ENCODE results near the gene TM7SF3. TPM values are rescaled to one million over a fixed set of nuclear protein-coding genes. Genes with fewer than 3 reads are reported as not detected.

The TM7SF3 gene
- total and polyA plus RNA-seq, 2 experiments from 2014 or later: 51.8 to 55.8 TPM

DNA sequence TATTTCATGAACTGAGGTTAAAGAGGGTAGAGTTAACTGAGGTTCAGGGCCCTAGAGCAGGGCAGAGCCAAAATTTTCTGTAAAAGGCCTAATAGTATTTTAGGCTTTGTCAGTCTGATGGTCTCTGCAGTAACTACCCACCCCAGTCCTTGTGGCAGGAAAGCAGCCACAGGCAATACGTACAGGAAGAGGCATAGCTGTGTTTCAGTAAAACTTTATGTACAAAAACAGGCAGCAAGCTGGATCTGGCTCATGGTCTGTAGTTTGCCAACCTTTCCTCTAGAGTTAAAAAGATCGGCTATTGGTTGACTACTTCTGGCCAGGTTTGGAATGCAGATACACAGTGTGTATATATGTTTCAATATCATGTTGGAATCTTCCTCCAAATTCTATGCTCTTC is 17.2 kb downstream of the TM7SF3 start:
- Histone ChIP-seq H3K4me1 (ENCODE audit: insufficient read depth) (no peaks in the 10 kb centered on the region), H4K20me1 (ENCODE audit: insufficient read depth) (no peaks in the 10 kb centered on the region), H3K27ac (no peak overlapping the region), H3K79me2 (ENCODE audit: insufficient read depth) (0 out of 2 replicates have a peak, but pooled peaks cover 9% of the 10 kb centered on the region), H3K27me3 (replicated peaks; ENCODE audit: insufficient read depth) (no peaks in the 10 kb centered on the region), H3K36me3 (ENCODE audit: low read depth) (no peaks in the 10 kb centered on the region), H3K4me2 (ENCODE audit: unreplicated experiment) (no peak overlapping the region), H3K9ac (no peak overlapping the region), H2AFZ (no peak overlapping the region), H3K9me3 (ENCODE audit: low read depth) (no peaks in the 10 kb centered on the region), H3F3A (ENCODE audit: insufficient read depth) (no peaks in the 10 kb centered on the region), H3K9me2 (ENCODE audit: insufficient read depth) (no peaks in the 10 kb centered on the region), H3K4me3 (no peak overlapping the region)
- no peak for DNase-seq
- TF ChIP-seq EZH2 (IDR thresholded peaks at IDR 0.05; ENCODE audit: insufficient read depth, poor library complexity, severe bottlenecking) (no peak), EZH2phosphoT487 (IDR thresholded peaks at IDR 0.05; ENCODE audit: insufficient read depth, low read depth) (no peak)
- in situ Hi-C loops (cut with MboI): no loop called here
- 93 to 97% methylated on average over 2 of the region's 2 CpGs for WGBS, 2 experiments (ENCODE audit: low coverage in 1 of 2, low lambda C conversion rate in 2 of 2, missing lambda C conversion rate in 2 of 2)

DNA sequence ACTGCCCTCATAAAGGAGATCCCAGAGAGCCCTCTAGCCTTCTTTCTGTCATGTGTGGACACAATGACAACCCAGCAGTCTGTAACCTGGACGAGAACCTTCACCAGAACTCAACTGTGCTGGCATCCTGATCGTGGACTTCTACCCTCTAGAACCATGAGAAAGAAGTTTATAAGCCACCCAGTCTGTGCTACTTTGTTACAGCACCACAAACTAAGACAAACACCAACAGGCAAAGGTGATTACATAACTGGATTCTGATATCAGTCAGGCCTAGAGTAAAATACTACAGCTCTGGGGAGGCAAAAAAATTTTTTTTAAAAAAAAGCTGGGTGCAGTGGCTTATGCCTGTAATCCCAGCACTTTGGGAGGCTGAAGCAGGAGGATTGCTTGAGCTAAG is 18.5 kb downstream of the TM7SF3 start:
- Histone ChIP-seq H3K9me3 (ENCODE audit: low read depth) (no peaks in the 10 kb centered on the region), H4K20me1 (ENCODE audit: insufficient read depth) (no peaks in the 10 kb centered on the region), H3K9me2 (ENCODE audit: insufficient read depth) (no peaks in the 10 kb centered on the region), H3K36me3 (ENCODE audit: low read depth) (no peaks in the 10 kb centered on the region), H3K9ac (no peak overlapping the region), H3K4me2 (ENCODE audit: unreplicated experiment) (no peak overlapping the region), H3K79me2 (ENCODE audit: insufficient read depth) (no peaks in the 10 kb centered on the region), H3K4me1 (ENCODE audit: insufficient read depth) (no peaks in the 10 kb centered on the region), H3F3A (ENCODE audit: insufficient read depth) (no peaks in the 10 kb centered on the region), H2AFZ (no peak overlapping the region), H3K27ac (no peak overlapping the region), H3K4me3 (no peak overlapping the region), H3K27me3 (replicated peaks; ENCODE audit: insufficient read depth) (no peaks in the 10 kb centered on the region)
- in situ Hi-C loops (cut with MboI): no loop called here
- 86 to 98% methylated on average over 2 of the region's 2 CpGs for WGBS, 2 experiments (ENCODE audit: low coverage in 1 of 2, low lambda C conversion rate in 2 of 2, missing lambda C conversion rate in 2 of 2)
- no peak for TF ChIP-seq EZH2 (IDR thresholded peaks at IDR 0.05; ENCODE audit: insufficient read depth, poor library complexity, severe bottlenecking)
- TF ChIP-seq EZH2phosphoT487 (IDR thresholded peaks at IDR 0.05; ENCODE audit: insufficient read depth, low read depth): no peak
- no peak for DNase-seq

DNA sequence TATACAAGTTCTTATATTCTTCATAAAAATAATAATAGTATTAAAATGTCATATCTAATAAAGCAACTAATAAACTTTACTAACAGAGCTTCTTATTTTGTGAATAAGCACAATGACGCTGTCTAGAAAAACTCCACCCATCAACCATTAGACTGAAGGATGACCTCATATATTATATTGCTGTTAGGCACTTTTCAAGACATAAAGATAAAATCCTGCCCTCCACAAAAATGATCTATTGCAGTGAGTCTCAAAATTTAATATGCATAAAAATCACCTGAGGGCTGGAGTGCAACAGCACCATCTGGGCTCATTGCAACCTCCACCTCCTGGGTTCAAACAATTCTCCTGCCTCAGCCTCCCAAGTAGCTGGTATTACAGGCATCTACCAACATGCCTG is 20.1 kb downstream of the TM7SF3 start:
- Histone ChIP-seq H3K79me2 (ENCODE audit: insufficient read depth) (no peaks in the 10 kb centered on the region), H4K20me1 (ENCODE audit: insufficient read depth) (no peaks in the 10 kb centered on the region), H3K9ac (no peak overlapping the region), H3K27me3 (replicated peaks; ENCODE audit: insufficient read depth) (no peaks in the 10 kb centered on the region), H3K27ac (no peak overlapping the region), H3K9me3 (ENCODE audit: low read depth) (no peaks in the 10 kb centered on the region), H3K36me3 (ENCODE audit: low read depth) (no peaks in the 10 kb centered on the region), H3K4me1 (ENCODE audit: insufficient read depth) (no peaks in the 10 kb centered on the region), H3F3A (ENCODE audit: insufficient read depth) (no peaks in the 10 kb centered on the region), H2AFZ (no peak overlapping the region), H3K9me2 (ENCODE audit: insufficient read depth) (no peaks in the 10 kb centered on the region), H3K4me3 (no peak overlapping the region), H3K4me2 (ENCODE audit: unreplicated experiment) (no peak overlapping the region)
- in situ Hi-C loops (cut with MboI): no loop called here
- no peak for DNase-seq
- WGBS, 2 experiments (ENCODE audit: low coverage in 1 of 2, low lambda C conversion rate in 2 of 2, missing lambda C conversion rate in 2 of 2): 96 to 100% methylated on average over 1 of the region's 1 CpG
- TF ChIP-seq EZH2phosphoT487 (IDR thresholded peaks at IDR 0.05; ENCODE audit: insufficient read depth, low read depth) (no peak), EZH2 (IDR thresholded peaks at IDR 0.05; ENCODE audit: insufficient read depth, poor library complexity, severe bottlenecking) (no peak)

DNA sequence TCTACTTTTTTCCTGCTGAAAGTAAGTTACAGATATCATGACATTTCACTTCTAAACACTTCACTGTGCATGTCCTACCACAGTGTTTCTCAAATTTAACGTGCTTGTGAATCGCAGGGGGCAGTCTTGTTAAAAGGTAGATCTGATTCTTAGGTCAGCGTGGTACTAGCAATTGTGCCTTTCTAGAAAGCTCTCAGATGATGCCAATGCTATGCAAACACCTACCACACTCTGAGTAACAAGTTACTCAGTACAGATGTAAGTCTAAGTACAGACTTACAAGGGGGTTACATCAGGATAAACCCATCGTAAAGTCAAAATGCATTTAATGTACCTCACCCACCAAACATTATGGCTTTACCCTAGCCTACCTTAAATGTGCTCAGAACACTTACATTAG is 22.4 kb downstream of the TM7SF3 start:
- no peak for DNase-seq
- H3F3A ChIP-seq (ENCODE audit: insufficient read depth): no peaks in the 10 kb centered on the region
- H3K36me3 ChIP-seq (ENCODE audit: low read depth): no peaks in the 10 kb centered on the region
- H3K9ac ChIP-seq: no peak overlapping the region
- in situ Hi-C loops (cut with MboI): no loop called here
- H3K4me2 ChIP-seq (ENCODE audit: unreplicated experiment): no peak overlapping the region
- no peak overlapping the region for H3K4me3 ChIP-seq
- TF ChIP-seq EZH2 (IDR thresholded peaks at IDR 0.05; ENCODE audit: insufficient read depth, poor library complexity, severe bottlenecking): no peak
- no peak for TF ChIP-seq EZH2phosphoT487 (IDR thresholded peaks at IDR 0.05; ENCODE audit: insufficient read depth, low read depth)
- no peaks in the 10 kb centered on the region for H3K79me2 ChIP-seq (ENCODE audit: insufficient read depth)
- 91 to 92% methylated on average over 4 of the region's 4 CpGs for WGBS, 2 experiments (ENCODE audit: low coverage in 1 of 2, low lambda C conversion rate in 2 of 2, missing lambda C conversion rate in 2 of 2)
- no peak overlapping the region for H2AFZ ChIP-seq
- H4K20me1 ChIP-seq (ENCODE audit: insufficient read depth): no peaks in the 10 kb centered on the region
- H3K27ac ChIP-seq: no peak overlapping the region
- H3K4me1 ChIP-seq (ENCODE audit: insufficient read depth): no peaks in the 10 kb centered on the region
- H3K9me3 ChIP-seq (ENCODE audit: low read depth): no peaks in the 10 kb centered on the region
- H3K27me3 ChIP-seq (replicated peaks; ENCODE audit: insufficient read depth): no peaks in the 10 kb centered on the region
- no peaks in the 10 kb centered on the region for H3K9me2 ChIP-seq (ENCODE audit: insufficient read depth)

DNA sequence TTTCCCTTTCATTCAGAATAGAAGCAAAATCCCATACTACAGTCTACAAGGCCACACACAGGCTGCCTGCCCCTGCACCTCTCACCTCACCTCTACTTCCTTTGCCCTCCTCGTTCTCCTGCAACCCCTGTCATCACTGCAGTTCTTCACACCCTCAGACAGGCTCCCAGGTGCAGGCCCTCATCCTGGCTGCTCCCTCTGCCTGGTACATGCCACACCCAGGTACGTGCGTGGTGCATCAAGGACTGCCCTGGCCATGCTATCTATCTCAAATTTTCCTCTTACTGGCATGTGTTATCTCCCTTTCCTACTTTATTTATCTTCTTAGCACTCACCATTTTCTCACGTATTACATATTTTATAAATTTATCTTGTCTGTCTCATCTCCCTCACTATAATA is 24.3 kb downstream of the TM7SF3 start:
- H3K27ac ChIP-seq: no peak overlapping the region
- no peaks in the 10 kb centered on the region for H3K27me3 ChIP-seq (replicated peaks; ENCODE audit: insufficient read depth)
- H4K20me1 ChIP-seq (ENCODE audit: insufficient read depth): no peaks in the 10 kb centered on the region
- no peak overlapping the region for H3K4me2 ChIP-seq (ENCODE audit: unreplicated experiment)
- no peak for DNase-seq
- TF ChIP-seq EZH2phosphoT487 (IDR thresholded peaks at IDR 0.05; ENCODE audit: insufficient read depth, low read depth) (no peak), EZH2 (IDR thresholded peaks at IDR 0.05; ENCODE audit: insufficient read depth, poor library complexity, severe bottlenecking) (no peak)
- no peaks in the 10 kb centered on the region for H3K9me2 ChIP-seq (ENCODE audit: insufficient read depth)
- no peak overlapping the region for H2AFZ ChIP-seq
- in situ Hi-C loops (cut with MboI): no loop called here
- H3K36me3 ChIP-seq (ENCODE audit: low read depth): no peaks in the 10 kb centered on the region
- no peak overlapping the region for H3K9ac ChIP-seq
- no peaks in the 10 kb centered on the region for H3F3A ChIP-seq (ENCODE audit: insufficient read depth)
- no peaks in the 10 kb centered on the region for H3K9me3 ChIP-seq (ENCODE audit: low read depth)
- WGBS, 2 experiments (ENCODE audit: low coverage in 1 of 2, low lambda C conversion rate in 2 of 2, missing lambda C conversion rate in 2 of 2): 68 to 69% methylated on average over 4 of the region's 4 CpGs
- no peak overlapping the region for H3K4me3 ChIP-seq
- no peaks in the 10 kb centered on the region for H3K4me1 ChIP-seq (ENCODE audit: insufficient read depth)
- no peaks in the 10 kb centered on the region for H3K79me2 ChIP-seq (ENCODE audit: insufficient read depth)

Data from GM23248 (cell line).